T-helper 1 cell (primary cell): ENCODE measurements around the gene COQ8A.

ENCODE experiments used
- DNase-seq, 5 donors: peaks; one replicate each; pipeline ENCODE4 v3.0.0-alpha.2; 2012 to 2020

The COQ8A gene

GRCh38 chr1:226974544-226975258 lies 34.6 kb downstream of the COQ8A start:
- DNase-seq: no peak

- DNase-seq: no peak
Observed at GRCh38 chr1:226975259-226976250, 35.5 kb downstream of the COQ8A start.

- no peak for DNase-seq
Observed at GRCh38 chr1:226976276-226976977, 36.3 kb downstream of the COQ8A start.

DNA sequence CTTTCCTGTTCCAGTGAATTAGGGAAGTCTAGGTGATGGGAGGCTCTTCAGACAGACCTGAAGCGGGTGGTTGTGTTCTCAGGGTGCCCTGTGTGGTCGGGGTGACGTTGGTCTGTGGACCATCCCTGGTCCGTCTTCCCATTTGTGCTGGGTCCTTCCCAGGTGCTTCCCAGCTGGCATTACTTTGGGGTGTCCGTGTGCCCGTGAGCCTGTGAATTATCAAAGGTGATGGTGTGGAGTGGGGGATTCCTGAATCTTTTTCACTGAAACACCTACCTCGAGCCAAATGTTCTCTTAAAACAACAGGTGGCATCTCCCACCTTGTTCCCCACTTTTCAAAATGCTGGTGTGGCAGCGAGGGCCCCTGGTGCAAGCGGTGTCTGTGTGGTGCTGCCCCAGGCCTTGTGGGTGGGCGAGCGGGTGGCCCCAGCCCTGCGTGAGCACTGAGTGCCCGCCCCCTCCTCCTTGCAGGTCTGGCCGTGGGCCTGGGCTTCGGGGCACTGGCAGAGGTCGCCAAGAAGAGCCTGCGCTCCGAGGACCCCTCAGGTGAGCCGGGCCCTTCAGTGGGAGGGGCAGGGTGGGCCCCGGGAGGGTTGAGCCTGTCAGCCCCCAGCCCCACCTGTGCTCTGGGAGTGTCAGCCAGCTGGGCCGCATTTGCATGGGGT lies 37.0 kb downstream of the COQ8A start:
- DNase-seq: no peak

DNA sequence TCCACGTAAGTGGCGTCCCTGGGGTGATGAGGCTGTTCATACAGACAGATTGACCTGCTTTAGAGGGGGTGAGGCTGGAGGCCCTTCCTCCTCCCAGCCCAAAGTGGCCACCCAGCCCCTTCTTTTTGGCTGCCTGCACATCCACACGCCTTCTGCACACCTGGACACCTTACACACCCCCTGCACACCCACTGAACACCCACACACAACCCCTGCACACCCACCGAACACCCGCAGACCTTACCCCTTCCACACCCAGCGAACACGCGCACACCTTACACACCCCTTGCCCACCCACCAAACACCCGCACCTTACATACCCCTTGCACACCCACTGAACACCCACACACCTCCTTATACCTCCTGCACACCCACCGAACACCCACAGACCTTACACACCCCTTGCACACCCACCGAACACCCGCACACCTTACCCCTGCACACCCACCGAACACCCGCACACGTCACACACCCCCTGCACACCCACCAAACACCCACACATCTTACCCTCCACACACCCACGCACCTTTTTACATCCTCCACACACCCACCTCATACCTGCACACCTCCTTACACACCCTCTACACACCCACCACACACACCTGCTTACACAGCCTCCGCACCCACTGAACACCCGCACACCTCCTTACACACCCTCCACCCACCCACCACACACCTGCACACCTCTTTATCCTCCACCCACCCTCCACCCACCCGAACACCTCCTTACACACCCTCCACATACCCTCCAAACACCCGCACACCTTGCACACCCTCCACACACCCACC lies 37.7 kb downstream of the COQ8A start:
- no peak for DNase-seq

- no peak for DNase-seq
Observed at GRCh38 chr1:226978432-226979114, 38.5 kb downstream of the COQ8A start.

- DNase-seq: no peak
Observed at GRCh38 chr1:226979115-226979516, 39.0 kb downstream of the COQ8A start.

DNA sequence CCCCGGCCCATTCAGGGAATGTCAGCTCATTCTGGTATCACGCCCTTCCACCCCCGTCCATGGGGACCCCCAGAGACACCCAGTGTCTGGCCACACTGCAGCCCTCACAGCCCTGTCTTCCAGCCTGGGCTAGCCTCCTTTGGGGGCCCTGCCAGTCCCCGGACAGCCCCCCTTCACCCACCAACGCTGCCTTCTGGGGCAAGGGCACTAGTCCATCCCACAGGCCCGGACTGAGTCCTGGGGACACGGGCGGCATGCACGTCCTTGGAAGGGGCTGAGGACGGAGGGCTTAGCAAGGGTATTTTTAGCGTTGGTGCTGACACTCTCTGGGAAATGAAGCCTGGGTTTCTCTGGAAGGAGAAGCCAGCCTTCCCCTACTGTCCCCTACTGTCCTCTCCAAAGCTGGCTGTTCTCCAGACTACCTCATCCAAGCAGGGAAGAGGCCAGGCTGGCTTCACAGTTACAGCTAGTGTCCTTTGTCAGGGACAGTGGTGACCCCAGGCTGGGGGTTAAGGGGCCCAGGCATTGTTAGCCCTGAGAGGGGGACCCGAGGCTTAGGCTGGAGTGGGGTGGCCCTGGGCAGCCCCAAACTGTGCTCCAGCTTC lies 39.5 kb downstream of the COQ8A start:
- DNase-seq: no peak

DNA sequence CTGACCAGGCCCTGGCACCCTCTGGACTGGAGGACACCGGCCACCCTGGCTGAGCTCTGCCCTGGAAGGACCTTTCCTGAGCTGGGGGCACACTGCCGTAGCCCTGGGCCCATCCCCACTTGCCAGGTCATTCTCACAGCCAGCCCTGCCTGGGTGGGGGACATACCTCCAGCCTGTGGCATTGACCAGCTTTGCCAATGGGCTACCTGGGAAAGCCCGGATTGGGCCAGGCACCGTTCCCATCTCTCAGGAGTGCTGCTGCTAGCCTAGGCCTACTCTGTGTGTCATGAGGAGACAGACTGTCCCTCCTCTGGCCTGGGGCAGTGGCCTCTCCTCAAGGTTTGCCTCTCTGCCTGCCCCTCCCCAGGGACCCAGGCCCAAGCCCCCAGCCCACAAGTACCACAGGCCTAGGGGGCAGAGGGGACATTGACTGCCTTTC lies 40.0 kb downstream of the COQ8A start:
- DNase-seq: no peak

- no peak for DNase-seq
Observed at GRCh38 chr1:226980565-226981385, 40.7 kb downstream of the COQ8A start.

GRCh38 chr1:226981386-226981817 lies 41.3 kb downstream of the COQ8A start:
- DNase-seq: no peak

- DNase-seq: no peak
Observed at GRCh38 chr1:226981838-226982237, 41.7 kb downstream of the COQ8A start.

DNA sequence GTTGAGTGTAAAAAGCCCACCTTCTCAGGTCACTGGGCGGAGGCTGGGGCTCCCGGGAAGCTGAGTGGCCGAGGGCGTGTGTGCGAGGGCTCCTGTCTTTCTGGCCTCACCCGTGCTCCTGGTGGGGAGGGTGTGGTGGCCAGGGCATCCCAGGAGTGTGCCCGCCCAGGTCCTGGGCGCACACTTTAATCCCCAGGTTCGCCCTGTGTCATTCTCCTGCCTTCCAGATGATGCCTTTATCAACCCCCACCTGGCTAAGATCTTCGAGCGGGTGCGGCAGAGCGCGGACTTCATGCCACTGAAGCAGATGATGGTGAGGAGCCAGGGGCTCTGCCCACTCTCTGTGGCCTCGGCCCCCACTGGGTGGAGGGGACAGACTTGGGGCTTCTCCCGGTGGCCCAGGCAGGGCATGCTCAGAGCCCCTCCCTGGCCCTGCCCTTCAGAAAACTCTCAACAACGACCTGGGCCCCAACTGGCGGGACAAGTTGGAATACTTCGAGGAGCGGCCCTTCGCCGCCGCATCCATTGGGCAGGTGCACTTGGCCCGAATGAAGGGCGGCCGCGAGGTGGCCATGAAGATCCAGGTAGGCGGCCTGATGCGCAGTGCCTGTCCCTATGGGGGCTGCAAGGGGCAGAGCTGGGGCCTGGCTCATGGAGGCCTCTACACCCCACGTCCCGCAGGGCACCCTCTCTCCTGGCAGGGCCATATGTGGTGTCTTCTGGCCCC lies 42.5 kb downstream of the COQ8A start:
- no peak for DNase-seq

DNA sequence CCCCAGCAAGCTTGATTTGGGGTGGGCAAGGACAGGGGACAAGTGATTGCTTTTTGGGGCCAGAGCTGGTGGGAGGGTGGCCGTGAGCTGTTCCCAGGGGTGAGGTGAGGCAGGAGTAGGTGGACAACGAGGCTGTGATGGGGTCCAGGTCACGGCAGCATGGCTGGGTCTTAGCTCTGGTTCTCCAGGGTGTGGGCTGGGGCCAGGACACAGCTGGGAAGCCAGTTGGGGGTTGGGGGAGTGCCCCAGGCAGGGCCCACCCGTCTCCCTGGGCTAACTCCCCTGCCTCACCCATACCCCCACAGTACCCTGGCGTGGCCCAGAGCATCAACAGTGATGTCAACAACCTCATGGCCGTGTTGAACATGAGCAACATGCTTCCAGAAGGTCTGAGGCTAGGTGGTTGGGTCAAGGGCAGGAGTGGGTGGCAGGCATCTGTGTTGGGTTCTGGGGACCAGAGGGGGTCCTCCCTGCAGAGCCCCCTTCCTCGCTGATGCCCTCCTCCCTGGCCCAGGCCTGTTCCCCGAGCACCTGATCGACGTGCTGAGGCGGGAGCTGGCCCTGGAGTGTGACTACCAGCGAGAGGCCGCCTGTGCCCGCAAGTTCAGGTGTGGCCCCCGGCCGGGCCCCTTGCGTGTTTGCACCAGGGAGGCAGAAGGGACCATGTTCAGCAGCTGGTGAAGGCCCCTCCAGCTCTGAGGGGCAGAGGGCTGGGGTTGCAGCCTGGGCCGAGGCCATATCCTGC lies 43.3 kb downstream of the COQ8A start:
- no peak for DNase-seq

DNA sequence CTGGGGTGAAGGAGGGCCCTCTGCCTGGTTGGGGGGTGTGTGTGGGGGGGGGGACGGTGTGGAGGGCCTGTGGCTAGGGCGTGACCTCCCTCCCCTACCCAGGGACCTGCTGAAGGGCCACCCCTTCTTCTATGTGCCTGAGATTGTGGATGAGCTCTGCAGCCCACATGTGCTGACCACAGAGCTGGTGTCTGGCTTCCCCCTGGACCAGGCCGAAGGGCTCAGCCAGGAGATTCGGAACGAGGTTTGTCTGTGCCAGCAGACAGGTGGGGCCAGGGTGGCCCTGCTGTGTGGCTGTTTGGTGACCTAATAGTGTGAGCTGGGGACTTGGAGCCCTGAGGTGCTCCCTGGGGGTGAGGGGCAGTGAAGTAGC lies 43.9 kb downstream of the COQ8A start:
- no peak for DNase-seq

DNA sequence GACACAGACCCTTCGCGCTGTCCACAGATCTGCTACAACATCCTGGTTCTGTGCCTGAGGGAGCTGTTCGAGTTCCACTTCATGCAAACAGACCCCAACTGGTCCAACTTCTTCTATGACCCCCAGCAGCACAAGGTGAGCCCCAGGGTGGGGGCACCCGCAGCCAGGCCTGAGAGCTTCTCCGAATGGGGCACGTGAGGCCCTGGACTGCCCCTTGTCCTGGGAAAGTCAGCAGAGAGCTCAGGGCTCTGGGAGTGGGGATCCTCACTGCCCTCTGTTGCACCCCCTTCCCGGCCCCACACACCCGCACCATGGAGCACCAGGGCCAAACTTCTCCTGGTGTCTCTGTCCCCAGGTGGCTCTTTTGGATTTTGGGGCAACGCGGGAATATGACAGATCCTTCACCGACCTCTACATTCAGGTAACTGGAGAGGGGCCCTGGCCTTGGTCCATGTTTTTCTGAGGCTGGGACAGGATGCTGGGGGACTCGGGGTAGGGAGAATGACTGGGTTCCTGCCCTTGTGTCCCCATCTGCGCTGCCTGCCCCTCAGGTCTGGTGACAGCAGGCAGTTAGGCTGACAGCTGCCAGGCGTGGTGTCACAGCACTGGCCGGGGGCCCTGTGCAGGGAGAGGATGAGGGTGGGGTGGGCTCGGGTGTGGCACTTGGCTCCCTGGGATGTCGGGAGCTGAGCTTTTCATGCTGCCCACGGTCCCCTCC lies 44.6 kb downstream of the COQ8A start:
- no peak for DNase-seq

GRCh38 chr1:226985239-226985838 lies 45.2 kb downstream of the COQ8A start:
- DNase-seq: no peak
